Activated CD8-positive, alpha-beta memory T cell treated with anti-CD3 and anti-CD28 coated beads for 4 hours (primary cell): ENCODE measurements around the gene CCDC7.
"Not testable (repeated sequence)": the region's sequence is repeated elsewhere in the genome, so short reads cannot be mapped to it uniquely, and the experiment has no call there.

ENCODE experiments used
- DNase-seq, 2 donors: peaks; one replicate each; pipeline ENCODE4 v3.0.0-alpha.2; 2020; ENCODE audit warnings: low read depth in 2 of 2

CCDC7 gene

DNA sequence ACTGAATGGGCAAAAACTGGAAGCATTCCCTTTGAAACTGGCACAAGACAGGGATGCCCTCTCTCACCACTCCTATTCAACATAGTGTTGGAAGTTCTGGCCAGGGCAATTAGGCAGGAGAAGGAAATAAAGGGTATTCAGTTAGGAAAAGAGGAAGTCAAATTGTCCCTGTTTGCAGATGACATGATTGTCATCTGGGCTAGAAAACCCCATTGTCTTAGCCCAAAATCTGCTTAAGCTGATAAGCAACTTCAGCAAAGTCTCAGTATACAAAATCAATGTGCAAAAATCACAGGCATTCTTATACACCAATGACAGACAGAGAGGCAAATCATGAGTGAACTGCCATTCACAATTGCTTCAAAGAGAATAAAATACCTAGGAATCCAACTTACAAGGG, 116.8 kb downstream of the CCDC7 start:
- DNase-seq, result not testable (repeated sequence)

DNA sequence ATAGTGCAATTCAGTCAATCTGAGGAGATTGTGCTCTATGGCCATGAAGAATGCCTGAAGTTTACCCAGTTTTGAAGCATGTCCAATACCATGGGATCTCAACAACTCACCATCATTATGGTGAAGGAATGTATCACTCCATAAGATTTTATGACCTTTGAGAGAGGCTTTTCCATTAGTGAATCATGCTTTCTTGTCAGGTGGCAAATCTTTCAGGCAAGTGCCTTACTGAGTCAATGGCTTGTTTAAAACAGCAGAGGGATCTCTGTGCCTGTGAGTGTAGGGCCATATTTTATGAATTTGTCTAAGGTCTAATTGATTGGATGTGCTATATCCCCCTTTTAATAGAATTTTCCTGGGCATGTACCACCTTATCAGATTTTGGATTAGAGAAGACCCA, 131.5 kb downstream of the CCDC7 start:
- no peak for DNase-seq

GRCh38 chr10:32582946-32583345, 137.0 kb downstream of the CCDC7 start:
- DNase-seq, result no peak

DNA sequence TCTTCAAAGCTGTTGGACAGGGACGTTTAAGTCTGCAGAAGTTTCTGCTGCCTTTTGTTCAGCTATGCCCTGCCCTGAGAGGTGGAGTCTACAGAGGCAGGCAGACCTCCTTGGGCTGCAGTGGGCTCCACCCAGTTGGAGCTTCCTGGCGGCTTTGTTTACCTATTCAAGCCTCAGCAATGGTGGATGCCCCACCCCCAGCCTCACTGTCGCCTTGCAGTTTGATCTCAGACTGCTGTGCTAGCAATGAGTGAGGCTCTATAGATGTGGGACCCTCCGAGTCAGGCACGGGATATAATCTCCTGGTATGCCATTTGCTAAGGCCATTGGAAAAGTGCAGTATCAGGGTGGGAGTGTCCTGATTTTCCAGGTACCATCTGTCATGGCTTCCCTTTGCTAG, 152.1 kb downstream of the CCDC7 start:
- not testable (repeated sequence) for DNase-seq

DNA sequence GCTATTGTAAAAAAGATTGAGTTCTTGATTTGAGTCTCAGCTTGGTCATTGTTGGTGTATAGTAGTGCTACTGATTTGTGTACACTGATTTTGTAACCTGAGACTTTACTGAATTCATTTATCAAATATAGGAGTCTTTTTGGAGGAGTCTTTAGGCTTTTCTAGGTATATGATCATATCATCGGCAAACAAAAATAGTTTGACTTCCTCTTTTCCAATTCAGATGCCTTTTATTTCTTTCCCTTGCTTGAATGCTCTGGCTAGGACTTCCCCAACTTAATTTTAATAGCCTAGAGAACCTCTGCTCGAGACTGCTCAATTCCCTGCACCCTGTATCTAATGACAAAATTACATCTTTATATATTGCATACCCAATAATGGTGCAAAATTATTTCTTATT, 154.4 kb downstream of the CCDC7 start:
- DNase-seq, result no peak

GRCh38 chr10:32601562-32601961, 155.6 kb downstream of the CCDC7 start:
- DNase-seq, result not testable (repeated sequence)

- no peak for DNase-seq
Measured at GRCh38 chr10:32605787-32606186, 159.8 kb downstream of the CCDC7 start.

- not testable (repeated sequence) for DNase-seq
Measured at GRCh38 chr10:32610543-32610942, 164.6 kb downstream of the CCDC7 start.

- DNase-seq, result no peak
Measured at GRCh38 chr10:32616438-32616837, 170.5 kb downstream of the CCDC7 start.

DNA sequence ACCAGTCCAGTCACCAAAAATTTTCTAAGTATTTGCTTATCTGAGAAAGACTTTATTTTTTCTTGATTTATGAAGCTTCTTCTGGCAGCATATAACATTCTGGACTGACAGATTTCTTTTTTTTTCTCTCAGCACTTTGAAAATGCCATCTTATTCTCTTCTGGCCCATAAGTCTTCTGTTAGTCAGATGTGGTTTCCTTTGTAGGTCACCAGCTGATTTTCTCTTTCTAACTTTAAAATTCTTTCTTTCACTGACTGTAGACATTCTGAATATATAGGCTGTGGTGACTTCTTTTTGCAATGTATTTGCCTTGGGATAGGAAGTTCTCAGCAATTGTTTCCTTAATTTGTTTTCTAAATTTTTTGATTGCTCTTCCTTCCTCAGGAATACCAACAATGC, 172.5 kb downstream of the CCDC7 start:
- DNase-seq, result no peak

DNA sequence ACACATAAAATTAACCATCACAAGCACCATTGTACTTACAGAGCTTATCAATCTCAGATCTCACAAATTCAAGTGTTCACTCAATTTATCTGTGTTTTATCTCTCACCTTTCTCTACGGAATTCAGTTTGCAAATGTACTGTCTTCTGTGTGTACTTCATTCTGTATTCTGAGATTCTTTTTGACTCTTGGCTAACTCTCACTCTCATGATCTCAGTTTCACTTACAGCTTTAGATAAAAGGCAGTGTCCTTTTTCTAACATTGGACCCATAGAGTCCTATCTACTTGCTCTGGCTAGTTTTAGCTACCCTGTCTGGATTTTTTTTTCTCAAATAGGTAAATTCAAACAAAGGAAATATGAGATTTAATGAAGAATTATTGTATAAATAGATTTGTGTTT, 176.0 kb downstream of the CCDC7 start:
- DNase-seq, result no peak

- DNase-seq, result no peak
Measured at GRCh38 chr10:32622409-32622808, 176.5 kb downstream of the CCDC7 start.

GRCh38 chr10:32627183-32627582, 181.2 kb downstream of the CCDC7 start:
- no peak for DNase-seq

- DNase-seq, result no peak
Measured at GRCh38 chr10:32629910-32630309, 184.0 kb downstream of the CCDC7 start.

DNA sequence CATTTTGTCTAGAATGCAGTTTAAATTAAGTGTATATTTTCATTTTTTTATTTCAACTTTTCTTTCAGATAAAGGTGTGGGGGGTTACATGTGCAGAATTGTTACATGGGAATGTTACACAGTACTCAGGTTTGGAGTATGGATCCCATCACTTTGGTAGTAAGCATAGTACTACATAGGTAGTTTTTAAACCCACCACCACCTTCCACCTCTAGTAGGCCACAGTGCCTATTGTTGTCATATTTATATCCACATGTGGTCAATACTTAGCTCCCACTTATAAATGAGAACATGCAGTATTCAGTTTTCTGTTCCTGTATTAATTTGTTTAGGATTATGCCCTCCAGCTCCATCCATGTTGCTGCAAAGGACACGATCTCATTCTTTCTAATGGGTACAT, 200.6 kb downstream of the CCDC7 start:
- DNase-seq, result no peak

DNA sequence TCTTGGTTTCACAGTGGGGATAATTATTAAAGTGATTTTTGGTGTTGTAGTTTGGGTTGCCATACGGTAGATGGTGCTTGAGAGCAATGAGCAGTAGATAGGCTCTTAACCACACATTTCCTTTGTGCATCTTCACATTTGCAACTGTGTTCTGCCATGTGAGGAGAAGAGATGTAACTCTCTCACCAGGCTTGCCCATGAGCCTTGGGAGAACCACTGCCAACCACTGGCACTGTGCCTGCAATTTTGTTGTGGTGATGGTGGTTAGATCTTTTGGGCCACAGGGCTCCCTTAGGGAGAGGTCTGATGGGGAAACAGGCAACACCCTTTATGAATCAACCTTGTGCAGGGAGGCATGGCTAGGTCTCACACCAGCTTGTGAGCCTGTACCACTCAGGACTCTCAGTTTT, 204.3 kb downstream of the CCDC7 start:
- DNase-seq, result no peak

DNA sequence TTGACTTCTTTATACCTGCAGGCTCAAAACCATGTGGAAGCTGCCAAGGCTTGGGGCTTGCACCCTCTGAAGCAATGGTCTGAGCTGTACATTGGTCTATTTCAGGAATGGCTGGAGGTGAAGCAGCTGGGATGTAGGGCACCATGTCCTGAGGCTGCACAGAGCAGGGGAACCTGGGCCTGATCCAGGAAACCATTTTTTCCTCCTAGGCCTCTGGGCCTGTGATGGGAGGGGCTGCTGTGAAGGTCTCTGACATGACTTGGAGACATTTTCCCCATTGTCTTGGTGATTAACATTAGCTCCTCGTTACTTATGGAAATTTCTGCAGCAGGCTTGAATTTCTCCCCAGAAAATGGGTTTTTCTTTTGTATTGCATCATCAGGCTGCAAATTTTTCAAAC, 211.5 kb downstream of the CCDC7 start:
- not testable (repeated sequence) for DNase-seq

DNA sequence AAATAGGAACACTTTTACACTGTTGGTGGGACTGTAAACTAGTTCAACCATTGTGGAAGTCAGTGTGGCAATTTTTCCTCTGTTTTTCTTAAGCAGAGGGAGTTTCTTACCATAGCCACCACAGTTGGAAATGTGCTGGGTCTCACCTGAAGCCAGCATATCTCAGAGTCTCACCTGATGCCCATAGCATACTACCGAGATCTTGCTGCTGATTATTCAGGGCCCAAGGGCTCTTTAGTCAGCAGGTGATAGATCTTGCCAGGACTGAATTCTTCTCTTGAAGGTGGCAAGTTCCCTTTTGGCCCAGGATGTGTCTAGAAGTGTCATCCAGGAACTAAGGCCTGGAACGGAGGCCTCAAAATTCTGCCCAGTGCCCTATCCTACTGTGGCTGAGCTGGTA, 215.4 kb downstream of the CCDC7 start:
- DNase-seq, result no peak

DNA sequence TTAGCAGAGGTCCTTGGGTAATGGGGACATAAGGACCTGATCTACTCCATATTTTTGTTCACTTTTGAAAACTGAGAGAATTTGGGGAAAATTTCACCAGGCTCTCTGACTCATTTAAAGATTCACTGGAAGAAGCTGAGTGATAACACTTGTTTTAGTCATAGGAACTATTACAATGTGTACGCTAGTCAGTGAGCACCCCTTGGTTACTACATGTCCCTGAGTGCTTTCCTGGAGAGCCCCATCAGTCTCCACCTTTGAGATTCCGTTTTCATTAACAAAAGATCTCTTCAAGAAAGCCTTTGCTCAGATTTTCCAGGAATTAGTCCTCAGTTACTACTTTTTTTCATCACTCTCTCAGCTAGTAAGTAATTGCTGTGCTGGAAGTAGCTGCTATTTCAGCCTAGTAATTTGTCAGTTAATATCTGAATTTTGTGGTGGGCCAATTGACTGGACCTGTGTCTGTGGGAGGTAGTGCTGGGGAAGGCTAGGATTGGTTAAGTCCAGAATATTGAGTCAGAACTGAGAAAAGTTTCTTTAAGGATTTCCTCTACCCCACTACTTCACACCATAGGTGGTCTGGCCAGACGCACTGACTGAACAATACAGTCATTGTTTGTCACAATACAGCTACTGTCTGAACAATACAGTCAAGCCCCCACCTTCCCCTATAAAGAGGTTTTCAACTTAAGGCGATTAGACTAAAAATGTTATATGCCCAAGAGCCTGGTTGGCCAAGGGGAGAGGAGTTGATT, 235.0 kb downstream of the CCDC7 start:
- no peak for DNase-seq

- no peak for DNase-seq
Measured at GRCh38 chr10:32684291-32684690, 238.4 kb downstream of the CCDC7 start.

GRCh38 chr10:32687116-32687515, 241.2 kb downstream of the CCDC7 start:
- DNase-seq, result no peak

DNA sequence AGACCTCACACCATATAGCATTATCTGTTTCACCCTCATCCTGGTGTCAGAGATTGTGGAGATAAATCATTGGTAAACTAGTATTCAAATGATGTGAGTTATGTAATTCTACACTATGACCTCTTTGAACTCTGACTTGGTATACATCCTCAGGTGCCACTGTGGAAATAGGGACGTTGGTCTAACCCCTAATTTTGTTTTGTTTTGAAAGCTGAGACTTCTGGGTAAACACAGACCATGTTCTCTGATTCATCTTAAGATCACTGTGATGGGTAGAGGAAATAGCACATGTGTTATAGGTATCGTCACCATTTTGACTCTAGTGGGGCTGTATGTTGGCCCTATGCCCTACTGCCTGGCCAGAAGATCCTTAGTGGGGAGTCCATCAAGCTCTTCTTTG, 241.6 kb downstream of the CCDC7 start:
- DNase-seq, result no peak

- no peak for DNase-seq
Measured at GRCh38 chr10:32692174-32692573, 246.2 kb downstream of the CCDC7 start.

GRCh38 chr10:32693441-32693979, 247.6 kb downstream of the CCDC7 start:
- DNase-seq, result no peak
